Smooth muscle cell (in vitro differentiated cells): ENCODE data around the gene ITGBL1. TPM values are rescaled to one million over a fixed set of nuclear protein-coding genes. Genes with fewer than 3 reads are reported as not detected.
"Not testable (repeated sequence)": the region's sequence is repeated elsewhere in the genome, so short reads cannot be mapped to it uniquely, and the experiment has no call there.

Source experiments
- DNase-seq: peaks from one replicate; lab custom pipeline; 2025; ENCODE audit not compliant: unreplicated experiment; lab: John Stamatoyannopoulos, UW
- H2AFZ ChIP-seq: fragments of 200-600 bp; sonication (generic); 2 replicates; pipeline ENCODE4 v1.6.0; 2016; ENCODE audit warnings: antibody characterized with exemption, low read depth, mild to moderate bottlenecking
- H3F3A ChIP-seq: fragments of 200-600 bp; sonication (generic); 2 replicates; pipeline ENCODE4 v1.6.0; 2017; ENCODE audit warnings: antibody characterized with exemption, low read depth
- H3K27ac ChIP-seq: fragments of 200-600 bp; sonication (generic); 2 replicates; pipeline ENCODE4 v1.5.1; 2016; ENCODE audit warnings: low read depth, mild to moderate bottlenecking
- H3K27me3 ChIP-seq: fragments of 200-600 bp; sonication (generic); 2 replicates; pipeline ENCODE4 v1.6.1; 2016; ENCODE audit warnings: low read depth, mild to moderate bottlenecking
- H3K36me3 ChIP-seq: fragments of 200-600 bp; sonication (generic); 2 replicates; pipeline ENCODE4 v1.5.1; 2016; ENCODE audit warnings: low read depth
- H3K4me1 ChIP-seq: fragments of 200-600 bp; sonication (generic); 2 replicates; pipeline ENCODE4 v1.5.1; 2016; ENCODE audit warnings: low read depth
- H3K4me2 ChIP-seq: fragments of 200-600 bp; sonication (generic); 2 replicates; pipeline ENCODE4 v1.6.0; 2016; ENCODE audit warnings: mild to moderate bottlenecking
- H3K4me3 ChIP-seq: fragments of 200-600 bp; sonication (generic); 2 replicates; pipeline ENCODE4 v1.5.1; 2016; ENCODE audit warnings: mild to moderate bottlenecking
- H3K79me2 ChIP-seq: fragments of 200-600 bp; sonication (generic); 2 replicates; pipeline ENCODE4 v1.6.0; 2016; ENCODE audit warnings: low read depth, mild to moderate bottlenecking
- H3K9ac ChIP-seq: fragments of 200-600 bp; sonication (generic); 2 replicates; pipeline ENCODE4 v1.6.0; 2016; ENCODE audit warnings: low read depth
- H3K9me3 ChIP-seq: fragments of 200-600 bp; sonication (generic); replicated peaks from 2 replicates; pipeline ENCODE4 v1.5.1; 2016; ENCODE audit warnings: low read depth
- H4K20me1 ChIP-seq: fragments of 200-600 bp; sonication (generic); 2 replicates; pipeline ENCODE4 v1.6.0; 2016; ENCODE audit warnings: low read depth
- CTCF ChIP-seq: fragments of 200-600 bp; sonication (generic); IDR thresholded peaks from 2 replicates; pipeline ENCODE4 v1.5.1; 2017; ENCODE audit warnings: borderline replicate concordance, mild to moderate bottlenecking, antibody characterized with exemption; ENCODE audit not compliant: insufficient read depth, poor library complexity, severe bottlenecking
- WGBS: methylation state at CpG from one replicate; pipeline ENCODE4 v1.1.7; 2016; ENCODE audit warnings: low lambda C conversion rate; 5-methylcytosine and 5-hydroxymethylcytosine counted together
- polyA plus RNA-seq: library from polyadenylated mRNA; unstranded; fragments of >200 nt; fragmentation: Nextera tagmentation; extraction: Ambion mirVana; gene quantifications from 2 replicates; pipeline ENCODE4 v1.2.1, GENCODE V29; 2016
- total RNA-seq: library from RNA; depleted of rRNA; stranded (reverse); fragments of >200 nt; gene quantifications from 2 replicates; pipeline ENCODE4 v1.2.3, GENCODE V29; 2014

Gene ITGBL1
- total and polyA plus RNA-seq, 2 experiments from 2014 or later = 0.29 TPM; not detected in 1

- no peak overlapping the region for H3K9ac ChIP-seq
- no peaks in the 10 kb centered on the region for H3F3A ChIP-seq
- H3K4me2 ChIP-seq = no peak overlapping the region
- no peaks in the 10 kb centered on the region for H3K79me2 ChIP-seq
- H3K27ac ChIP-seq = no peak overlapping the region
- no peak for DNase-seq
- WGBS = 76% methylated on average over 3 of the region's 3 CpGs
- no peaks in the 10 kb centered on the region for H3K9me3 ChIP-seq
- TF ChIP-seq CTCF = no peak
- H3K36me3 ChIP-seq = no peaks in the 10 kb centered on the region
- H3K4me1 ChIP-seq = no peaks in the 10 kb centered on the region
- no peak overlapping the region for H2AFZ ChIP-seq
- no peaks in the 10 kb centered on the region for H4K20me1 ChIP-seq
- no peak overlapping the region for H3K4me3 ChIP-seq
- H3K27me3 ChIP-seq = no peaks in the 10 kb centered on the region
Measured at GRCh38 chr13:101536079-101536478, 83.6 kb downstream of the ITGBL1 start.

- H3F3A ChIP-seq, H3K27ac ChIP-seq, H3K4me2 ChIP-seq, H3K4me3 ChIP-seq, H3K36me3 ChIP-seq, H3K4me1 ChIP-seq, H3K9me3 ChIP-seq, H3K9ac ChIP-seq, H4K20me1 ChIP-seq, H2AFZ ChIP-seq, H3K79me2 ChIP-seq, DNase-seq, H3K27me3 ChIP-seq: not testable (repeated sequence)
- 92% methylated on average over 11 of the region's 11 CpGs for WGBS
Measured at GRCh38 chr13:101544544-101544943, 92.1 kb downstream of the ITGBL1 start.

GRCh38 chr13:101544979-101545378 lies 92.5 kb downstream of the ITGBL1 start:
- Histone ChIP-seq H3K36me3 (no peaks in the 10 kb centered on the region), H3K27ac (no peak overlapping the region), H2AFZ (no peak overlapping the region), H3K4me1 (no peaks in the 10 kb centered on the region), H3K79me2 (no peaks in the 10 kb centered on the region), H3K4me3 (no peak overlapping the region), H3K9me3 (no peaks in the 10 kb centered on the region), H3K27me3 (no peaks in the 10 kb centered on the region), H4K20me1 (no peaks in the 10 kb centered on the region), H3F3A (no peaks in the 10 kb centered on the region), H3K9ac (no peak overlapping the region), H3K4me2 (no peak overlapping the region)
- TF ChIP-seq CTCF = no peak
- WGBS = 98% methylated on average over 9 of the region's 9 CpGs
- DNase-seq = no peak

- Histone ChIP-seq H4K20me1 (no peaks in the 10 kb centered on the region), H3K9me3 (no peaks in the 10 kb centered on the region), H2AFZ (no peak overlapping the region), H3K27ac (no peak overlapping the region), H3K36me3 (no peaks in the 10 kb centered on the region), H3K9ac (no peak overlapping the region), H3K27me3 (no peaks in the 10 kb centered on the region), H3K79me2 (no peaks in the 10 kb centered on the region), H3K4me3 (no peak overlapping the region), H3K4me1 (no peaks in the 10 kb centered on the region), H3F3A (no peaks in the 10 kb centered on the region), H3K4me2 (no peak overlapping the region)
- 71% methylated on average over 1 of the region's 1 CpG for WGBS
- DNase-seq = no peak
- no peak for TF ChIP-seq CTCF
Measured at GRCh38 chr13:101545521-101545920, 93.0 kb downstream of the ITGBL1 start.
